IMR-90 (cell line): ENCODE data around the gene CLK2.

Experiments used
- BHLHE40 ChIP-seq: fragments of 150-350 bp; IDR thresholded peaks from 2 replicates; pipeline ENCODE4 v1.6.1; 2016; ENCODE audit warnings: mild to moderate bottlenecking, low read depth, low read length
- CHD1 ChIP-seq: IDR thresholded peaks from 2 replicates; pipeline ENCODE4 v1.6.1; 2012; ENCODE audit warnings: low read depth, low read length, improper control_type of control experiment
- MAZ ChIP-seq: IDR thresholded peaks from 2 replicates; pipeline ENCODE4 v1.6.1; 2012; ENCODE audit warnings: low read depth, mild to moderate bottlenecking, low read length, improper control_type of control experiment, moderate library complexity, borderline replicate concordance
- MXI1 ChIP-seq: IDR thresholded peaks from 2 replicates; pipeline ENCODE4 v1.6.1; 2012; ENCODE audit warnings: low read depth, mild to moderate bottlenecking, low read length, moderate library complexity, borderline replicate concordance
- TF ChIP-seq, protein P1 (sequence below): conservative IDR thresholded peaks from 2 replicates; pipeline ENCODE4 v1.5.1; 2012; ENCODE audit warnings: mild to moderate bottlenecking, low read depth, low read length, improper control_type of control experiment
- TF ChIP-seq, protein P2 (sequence below): fragments of 150-350 bp; IDR thresholded peaks from 2 replicates; pipeline ENCODE4 v1.6.1; 2016; ENCODE audit warnings: low read depth, mild to moderate bottlenecking, low read length, moderate library complexity, borderline replicate concordance

DNA sequence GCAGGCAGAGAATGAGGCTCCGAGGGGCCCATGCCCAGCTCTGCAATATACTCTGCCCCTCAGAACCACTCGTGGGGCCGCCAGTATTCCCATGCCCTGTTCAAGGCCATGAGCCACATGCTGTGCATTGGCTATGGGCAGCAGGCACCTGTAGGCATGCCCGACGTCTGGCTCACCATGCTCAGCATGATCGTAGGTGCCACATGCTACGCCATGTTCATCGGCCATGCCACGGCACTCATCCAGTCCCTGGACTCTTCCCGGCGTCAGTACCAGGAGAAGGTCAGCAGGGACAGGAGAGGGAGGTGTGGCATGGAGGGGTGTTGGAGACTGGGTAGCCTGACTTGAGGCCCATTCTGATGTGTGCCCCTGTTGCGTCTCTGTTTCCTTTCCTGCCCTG is 11.2 kb upstream of the CLK2 start:
- TF ChIP-seq, protein P1, sequence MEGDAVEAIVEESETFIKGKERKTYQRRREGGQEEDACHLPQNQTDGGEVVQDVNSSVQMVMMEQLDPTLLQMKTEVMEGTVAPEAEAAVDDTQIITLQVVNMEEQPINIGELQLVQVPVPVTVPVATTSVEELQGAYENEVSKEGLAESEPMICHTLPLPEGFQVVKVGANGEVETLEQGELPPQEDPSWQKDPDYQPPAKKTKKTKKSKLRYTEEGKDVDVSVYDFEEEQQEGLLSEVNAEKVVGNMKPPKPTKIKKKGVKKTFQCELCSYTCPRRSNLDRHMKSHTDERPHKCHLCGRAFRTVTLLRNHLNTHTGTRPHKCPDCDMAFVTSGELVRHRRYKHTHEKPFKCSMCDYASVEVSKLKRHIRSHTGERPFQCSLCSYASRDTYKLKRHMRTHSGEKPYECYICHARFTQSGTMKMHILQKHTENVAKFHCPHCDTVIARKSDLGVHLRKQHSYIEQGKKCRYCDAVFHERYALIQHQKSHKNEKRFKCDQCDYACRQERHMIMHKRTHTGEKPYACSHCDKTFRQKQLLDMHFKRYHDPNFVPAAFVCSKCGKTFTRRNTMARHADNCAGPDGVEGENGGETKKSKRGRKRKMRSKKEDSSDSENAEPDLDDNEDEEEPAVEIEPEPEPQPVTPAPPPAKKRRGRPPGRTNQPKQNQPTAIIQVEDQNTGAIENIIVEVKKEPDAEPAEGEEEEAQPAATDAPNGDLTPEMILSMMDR = no peak
- TF ChIP-seq MXI1 = no peak
- no peak for TF ChIP-seq CHD1
- TF ChIP-seq, protein P2, sequence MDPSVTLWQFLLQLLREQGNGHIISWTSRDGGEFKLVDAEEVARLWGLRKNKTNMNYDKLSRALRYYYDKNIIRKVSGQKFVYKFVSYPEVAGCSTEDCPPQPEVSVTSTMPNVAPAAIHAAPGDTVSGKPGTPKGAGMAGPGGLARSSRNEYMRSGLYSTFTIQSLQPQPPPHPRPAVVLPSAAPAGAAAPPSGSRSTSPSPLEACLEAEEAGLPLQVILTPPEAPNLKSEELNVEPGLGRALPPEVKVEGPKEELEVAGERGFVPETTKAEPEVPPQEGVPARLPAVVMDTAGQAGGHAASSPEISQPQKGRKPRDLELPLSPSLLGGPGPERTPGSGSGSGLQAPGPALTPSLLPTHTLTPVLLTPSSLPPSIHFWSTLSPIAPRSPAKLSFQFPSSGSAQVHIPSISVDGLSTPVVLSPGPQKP = no peak
- TF ChIP-seq MAZ = no peak
- TF ChIP-seq BHLHE40 = no peak
